NB4 (cell line): ENCODE measurements around the gene MYT1.

Experiments
- CTCF ChIP-seq: IDR thresholded peaks from one replicate; pipeline ENCODE4 v1.5.1; 2012; ENCODE audit warnings: low read depth, low read length
- POLR2A ChIP-seq: IDR thresholded peaks from 2 replicates; pipeline ENCODE4 v1.6.1; 2011; ENCODE audit warnings: mild to moderate bottlenecking; ENCODE audit not compliant: insufficient read length; ENCODE audit errors: extremely low read depth
- TF ChIP-seq, protein P1 (sequence below): IDR thresholded peaks from 2 replicates; pipeline ENCODE4 v1.6.1; 2011; ENCODE audit warnings: low read depth, low read length

GRCh38 chr20:64238851-64239387 lies 74.7 kb downstream of the MYT1 start:
- no peak for TF ChIP-seq CTCF
- TF ChIP-seq, protein P1, sequence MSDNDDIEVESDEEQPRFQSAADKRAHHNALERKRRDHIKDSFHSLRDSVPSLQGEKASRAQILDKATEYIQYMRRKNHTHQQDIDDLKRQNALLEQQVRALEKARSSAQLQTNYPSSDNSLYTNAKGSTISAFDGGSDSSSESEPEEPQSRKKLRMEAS, result no peak
- no peak for TF ChIP-seq POLR2A
